Stimulated activated naive CD8-positive, alpha-beta T cell treated with anti-CD3 and anti-CD28 coated beads, Interleukin-15, Interleukin-2, amounts not matched to agents 100 U/mL and 50 U/mL, for 24 hours (primary cell): ENCODE results near the gene GCH1.
A peak's percentile ranks its signal among the peaks of the same experiment; 100 is the strongest.
"Not testable (repeated sequence)": the region's sequence is repeated elsewhere in the genome, so short reads cannot be mapped to it uniquely, and the experiment has no call there.

Source experiments
- ATAC-seq: fragments of 150-1000 bp; cut with Tn5 transposase; one replicate; pipeline ENCODE4 v1.10.0; 2021
- DNase-seq: peaks from one replicate; pipeline ENCODE4 v3.0.0; 2021

Gene GCH1

GRCh38 chr14:54902521-54903420 is at the start of gene GCH1:
GCH1 (minus strand) TSS chr14:54902826; CDS start chr14:54902663, 163 bp downstream.
- ATAC-seq (peak; percentile 83), DNase-seq (peak; percentile 86)

- no peak for DNase-seq
- no peak for ATAC-seq
These were observed 44.6 kb upstream of the GCH1 start for GRCh38 chr14:54947230-54947629.

- DNase-seq = no peak
- ATAC-seq = no peak
These were observed 43.9 kb upstream of the GCH1 start for GRCh38 chr14:54946500-54946899.

GRCh38 chr14:54944737-54945391 is 42.2 kb upstream of the GCH1 start:
- no peak for DNase-seq
- ATAC-seq = no peak

GRCh38 chr14:54942913-54943312 is 40.3 kb upstream of the GCH1 start:
- DNase-seq = no peak
- no peak for ATAC-seq

- no peak for DNase-seq
- ATAC-seq = no peak
These were observed 34.2 kb upstream of the GCH1 start for GRCh38 chr14:54936816-54937215.

GRCh38 chr14:54935958-54936357 is 33.3 kb upstream of the GCH1 start:
- ATAC-seq = no peak
- DNase-seq = no peak

GRCh38 chr14:54935100-54935499 is 32.5 kb upstream of the GCH1 start:
- DNase-seq = no peak
- no peak for ATAC-seq

GRCh38 chr14:54933006-54933405 is 30.4 kb upstream of the GCH1 start:
- DNase-seq (no peak), ATAC-seq (no peak)

GRCh38 chr14:54931598-54932340 is 29.1 kb upstream of the GCH1 start:
- ATAC-seq = no peak

GRCh38 chr14:54931101-54931500 is 28.5 kb upstream of the GCH1 start:
- ATAC-seq (no peak), DNase-seq (no peak)

More at GRCh38 chr14:54931598-54932340, 29.1 kb upstream of the GCH1 start:
- no peak for DNase-seq

- no peak for DNase-seq
- ATAC-seq = no peak
These were observed 26.9 kb upstream of the GCH1 start for GRCh38 chr14:54929556-54929955.

- DNase-seq = no peak
- no peak for ATAC-seq
These were observed 25.6 kb upstream of the GCH1 start for GRCh38 chr14:54928216-54928615.

GRCh38 chr14:54927551-54927950 is 24.9 kb upstream of the GCH1 start:
- no peak for DNase-seq
- no peak for ATAC-seq

- DNase-seq, ATAC-seq: not testable (repeated sequence)
These were observed 23.9 kb upstream of the GCH1 start for GRCh38 chr14:54926570-54926969.

- DNase-seq = no peak
- ATAC-seq = no peak
These were observed 20.0 kb upstream of the GCH1 start for GRCh38 chr14:54922598-54922997.

- DNase-seq (no peak), ATAC-seq (no peak)
These were observed 17.4 kb upstream of the GCH1 start for GRCh38 chr14:54920052-54920451.

GRCh38 chr14:54919330-54919729 is 16.7 kb upstream of the GCH1 start:
- no peak for ATAC-seq

GRCh38 chr14:54918427-54918826 is 15.8 kb upstream of the GCH1 start:
- ATAC-seq = no peak
- no peak for DNase-seq

More at GRCh38 chr14:54919330-54919729, 16.7 kb upstream of the GCH1 start:
- no peak for DNase-seq

- ATAC-seq (no peak), DNase-seq (no peak)
These were observed 13.5 kb upstream of the GCH1 start for GRCh38 chr14:54916101-54916500.

GRCh38 chr14:54909817-54910558 is 7.4 kb upstream of the GCH1 start:
- no peak for ATAC-seq

GRCh38 chr14:54908973-54909372 is 6.3 kb upstream of the GCH1 start:
- DNase-seq, ATAC-seq: not testable (repeated sequence)

More at GRCh38 chr14:54909817-54910558, 7.4 kb upstream of the GCH1 start:
- no peak for DNase-seq
